HG02973 (cell line): ENCODE results near the gene SH3BGRL3.
"Not testable (repeated sequence)": the region's sequence is repeated elsewhere in the genome, so short reads cannot be mapped to it uniquely, and the experiment has no call there.

Source experiments
- ATAC-seq: cut with Tn5 transposase; IDR thresholded peaks from one replicate; pipeline ENCODE4 v1.9.1; 2021; ENCODE audit warnings: moderate library complexity; ENCODE audit not compliant: unreplicated experiment

Gene SH3BGRL3

GRCh38 chr1:26279456-26280332, at the start of gene SH3BGRL3:
Gene SH3BGRL3, plus strand, starts transcription at chr1:26280086. Its CDS starts 70 bp downstream, at chr1:26280156.
- ATAC-seq, result peak; percentile 41

- not testable (repeated sequence) for ATAC-seq
These were observed 49.2 kb upstream of the SH3BGRL3 start for GRCh38 chr1:26230682-26231081.

GRCh38 chr1:26233903-26234643, 45.8 kb upstream of the SH3BGRL3 start, which contains the start of gene CEP85:
Gene CEP85, plus strand, starts transcription at chr1:26234200. Its CDS starts 5,584 bp downstream, at chr1:26239784.
- peak; percentile 88 for ATAC-seq

- peak; percentile 10 for ATAC-seq
These were observed 45.1 kb upstream of the SH3BGRL3 start for GRCh38 chr1:26234644-26235370.

GRCh38 chr1:26237230-26237966, 42.5 kb upstream of the SH3BGRL3 start:
- no peak for ATAC-seq

GRCh38 chr1:26239936-26240335, 40.0 kb upstream of the SH3BGRL3 start:
- ATAC-seq, result no peak

- no peak for ATAC-seq
These were observed 27.2 kb upstream of the SH3BGRL3 start for GRCh38 chr1:26252718-26253117.

GRCh38 chr1:26254404-26254803, 25.5 kb upstream of the SH3BGRL3 start:
- ATAC-seq, result no peak

GRCh38 chr1:26257222-26257621, 22.7 kb upstream of the SH3BGRL3 start:
- no peak for ATAC-seq

- ATAC-seq, result no peak
These were observed 20.9 kb upstream of the SH3BGRL3 start for GRCh38 chr1:26259005-26259404.

- no peak for ATAC-seq
These were observed 20.3 kb upstream of the SH3BGRL3 start for GRCh38 chr1:26259578-26259977.

GRCh38 chr1:26263212-26263611, 16.7 kb upstream of the SH3BGRL3 start:
- no peak for ATAC-seq

- ATAC-seq, result no peak
These were observed 14.5 kb upstream of the SH3BGRL3 start for GRCh38 chr1:26265405-26265804.

GRCh38 chr1:26268290-26269197, 11.3 kb upstream of the SH3BGRL3 start:
- ATAC-seq, result no peak

GRCh38 chr1:26269198-26269550, 10.7 kb upstream of the SH3BGRL3 start:
- ATAC-seq, result no peak

GRCh38 chr1:26274801-26275425, 5.0 kb upstream of the SH3BGRL3 start:
- ATAC-seq, result no peak

- peak; percentile 33 for ATAC-seq
These were observed 4.1 kb upstream of the SH3BGRL3 start for GRCh38 chr1:26275580-26276431.

- ATAC-seq, result no peak
These were observed 3.5 kb upstream of the SH3BGRL3 start for GRCh38 chr1:26276432-26276838.
